ENCODE data around the gene STK40.

GRCh38 chr1:36326499-36326898 lies 59.2 kb downstream of the STK40 start:
- TF ChIP-seq POLR2AphosphoS5 (IDR thresholded peaks at IDR 0.05; ENCODE audit: low read depth, low read length): no peak
- TF ChIP-seq POLR2A (IDR thresholded peaks at IDR 0.05; ENCODE audit: low read depth, low read length): no peak
- TF ChIP-seq SPI1 (IDR thresholded peaks at IDR 0.05; ENCODE audit: low read depth, low read length): no peak
- no peak for TF ChIP-seq TAF1 (IDR thresholded peaks at IDR 0.05; ENCODE audit: low read depth, low read length)
- no peak for TF ChIP-seq PAX5 (IDR thresholded peaks at IDR 0.05; ENCODE audit: insufficient read depth, low read length, severe bottlenecking)

Measured in GM12891 (cell line).